H1 (cell line): ENCODE data around the gene POLN. TPM values are rescaled to one million over a fixed set of nuclear protein-coding genes. Genes with fewer than 3 reads are reported as not detected.

ENCODE experiments used
- ASH2L ChIP-seq: fragments of 200-600, 300-600 bp; sonication (generic); IDR thresholded peaks from one replicate; pipeline ENCODE4 v1.7.1; 2017; ENCODE audit warnings: low read length
- BACH1 ChIP-seq: IDR thresholded peaks from 2 replicates; pipeline ENCODE4 v1.6.1; 2012; ENCODE audit warnings: low read length, improper control_type of control experiment
- CEBPB ChIP-seq: IDR thresholded peaks from 2 replicates; pipeline ENCODE4 v1.6.1; 2012; ENCODE audit warnings: low read depth, low read length
- EGR1 ChIP-seq: IDR thresholded peaks from 2 replicates; pipeline ENCODE4 v1.6.1; 2011; ENCODE audit warnings: low read depth, low read length, borderline replicate concordance
- RXRA ChIP-seq: IDR thresholded peaks from 2 replicates; pipeline ENCODE4 v1.6.1; 2011; ENCODE audit warnings: low read depth, mild to moderate bottlenecking, low read length, moderate library complexity; ENCODE audit not compliant: insufficient read depth
- SIX5 ChIP-seq: IDR thresholded peaks from 2 replicates; pipeline ENCODE4 v1.6.1; 2011; ENCODE audit warnings: mild to moderate bottlenecking, low read depth, low read length
- polyA plus RNA-seq, 7 experiments: library from polyadenylated mRNA; depleted of rRNA in 3 of 7; stranded (reverse) in 5 of 7; unstranded in 2 of 7; fragments of >200 nt in 5 of 7; fragments of 200-250 nt in 2 of 7; gene quantifications; 1 replicate in 5 of 7; 2 replicates in 1 of 7; 4 replicates in 1 of 7; pipeline versions ENCODE4 v1.2.1 to v1.2.3, GENCODE V29; 2011 to 2013; ENCODE audit warnings: missing spikeins in 2 of 7, mixed read lengths in 2 of 7
- total RNA-seq: library from RNA; stranded (reverse); fragmentation: NEBNext Ultra II Directional; extraction: Animal tissue kit (Norgen Biotek cat#: 25700); gene quantifications from 2 replicates; pipeline ENCODE4 v1.2.1, GENCODE V29; 2021

POLN gene
- total and polyA plus RNA-seq, 2 of the 8 experiments (the other 6 are each of a cell fraction or from before 2014, with no cell fraction given), result 0.98 to 1.5 TPM

GRCh38 chr4:2025817-2026216 lies 216.1 kb downstream of the POLN start (continued):
- TF ChIP-seq RXRA (no peak), SIX5 (no peak), CEBPB (no peak), BACH1 (no peak), ASH2L (no peak), EGR1 (no peak)
